HG02798 (cell line): ENCODE data around the gene GINS2.

Experiments used
- ATAC-seq: cut with Tn5 transposase; IDR thresholded peaks from one replicate; pipeline ENCODE4 v1.9.1; 2021; ENCODE audit warnings: mild to moderate bottlenecking; ENCODE audit not compliant: unreplicated experiment, poor library complexity

Gene GINS2

DNA sequence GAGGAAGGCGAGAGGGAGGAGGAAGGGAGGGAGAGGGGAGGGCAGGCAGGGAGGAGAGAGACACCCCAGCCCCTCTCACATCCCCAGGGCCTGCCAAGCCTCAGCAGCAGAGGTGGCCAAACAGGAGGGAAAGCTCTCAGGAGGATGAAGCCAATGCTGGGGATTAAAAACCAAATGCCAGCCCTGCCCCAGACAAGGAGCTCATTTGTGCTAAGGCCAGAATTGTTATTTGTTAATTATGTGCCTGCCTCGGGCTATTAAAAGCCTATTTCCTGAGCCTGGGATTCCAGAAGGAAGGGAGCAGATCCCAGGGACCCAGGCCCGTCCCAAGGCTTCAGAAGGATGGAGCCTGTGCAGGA lies 27.9 kb upstream of the GINS2 start:
- ATAC-seq, result no peak

DNA sequence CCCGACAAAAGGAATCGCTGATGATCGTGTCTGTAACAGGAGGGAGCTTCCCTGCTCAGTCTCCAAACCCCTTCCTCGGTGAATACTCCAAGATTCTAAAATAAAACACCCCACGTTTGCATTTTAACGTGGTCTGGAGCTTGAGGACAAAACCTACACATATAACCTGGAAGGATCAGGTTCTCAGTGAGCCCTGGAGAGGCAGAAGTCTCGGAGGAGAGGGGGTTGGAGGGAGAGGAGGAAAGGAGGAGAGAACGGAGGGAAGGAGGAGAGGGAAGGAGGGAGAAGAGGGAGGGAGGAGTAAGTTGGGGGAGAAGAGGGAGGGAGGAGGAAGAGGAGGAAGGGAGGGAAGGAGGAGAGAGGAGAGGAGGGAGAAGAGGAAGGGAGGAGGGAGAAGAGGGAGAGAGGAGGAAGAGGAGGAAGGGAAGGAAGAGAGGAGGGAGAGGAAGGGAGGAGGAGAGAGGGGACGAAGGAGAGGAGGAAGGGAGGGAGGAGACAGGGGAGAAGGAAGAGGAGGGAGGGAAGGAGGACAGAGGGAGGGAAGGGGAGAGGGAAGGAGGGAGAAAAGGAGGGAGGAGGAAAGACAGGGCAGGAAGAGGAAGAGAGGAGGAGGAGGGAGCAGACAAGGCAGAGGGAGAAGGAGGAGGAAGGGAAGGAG lies 27.4 kb upstream of the GINS2 start:
- no peak for ATAC-seq

DNA sequence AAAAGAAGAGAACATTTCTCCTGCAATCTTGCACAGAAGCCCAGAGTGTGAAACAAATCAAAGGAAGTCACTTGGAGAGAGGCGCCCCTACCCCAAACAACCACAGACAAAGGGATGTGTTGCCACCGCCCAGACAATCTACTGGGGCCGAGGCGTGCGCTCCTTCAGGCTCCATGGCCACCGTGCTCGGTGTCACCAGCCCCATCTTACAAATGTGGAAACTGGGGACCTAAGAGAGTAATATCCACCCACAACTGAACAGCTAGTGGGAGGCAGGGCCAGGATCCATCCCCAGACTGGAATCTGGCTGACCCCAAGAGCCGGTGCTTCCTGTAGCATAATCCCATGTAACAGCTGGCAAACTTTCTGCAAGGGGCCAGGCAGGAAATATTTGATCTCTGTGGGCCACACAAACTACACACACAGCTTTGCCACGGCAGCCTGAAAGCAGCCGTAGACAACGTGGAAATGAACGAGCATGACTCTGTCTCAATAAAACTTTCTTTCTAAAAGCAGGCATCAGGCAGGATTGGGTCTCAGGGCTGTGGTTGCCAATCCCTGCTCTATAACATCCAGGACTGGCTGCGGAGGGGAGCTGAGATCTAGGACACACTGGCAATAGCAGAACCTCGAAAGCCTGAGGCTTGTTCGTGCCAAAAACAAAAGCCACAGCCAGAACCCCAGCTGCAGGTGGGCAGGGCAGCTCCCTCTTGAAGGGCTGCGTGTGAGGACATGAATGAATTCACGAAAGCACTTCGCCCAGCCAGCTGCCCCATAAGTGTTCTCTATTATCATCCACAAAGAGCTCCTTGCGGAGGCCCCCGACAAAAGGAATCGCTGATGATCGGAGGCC lies 26.6 kb upstream of the GINS2 start:
- no peak for ATAC-seq

DNA sequence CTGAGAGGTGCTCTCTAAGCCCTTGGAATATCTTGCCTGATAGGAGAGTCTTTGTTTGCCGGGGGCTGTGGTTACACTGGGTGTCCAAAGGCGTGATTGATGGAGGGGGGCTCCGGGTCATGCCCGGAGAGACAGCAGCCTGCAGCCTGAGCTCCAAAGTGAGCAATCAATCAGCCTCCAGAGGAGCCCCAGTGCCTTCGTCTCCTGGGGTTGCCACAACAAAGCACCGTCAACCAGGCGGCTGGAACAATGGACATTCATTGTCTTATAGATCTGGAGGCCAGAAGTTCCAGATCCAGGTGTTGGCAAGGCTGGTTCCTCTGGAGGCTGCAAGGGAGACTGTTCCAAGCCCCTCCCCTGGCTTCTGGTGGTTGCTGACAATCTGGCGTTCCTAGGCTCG lies 24.0 kb upstream of the GINS2 start:
- ATAC-seq, result no peak

DNA sequence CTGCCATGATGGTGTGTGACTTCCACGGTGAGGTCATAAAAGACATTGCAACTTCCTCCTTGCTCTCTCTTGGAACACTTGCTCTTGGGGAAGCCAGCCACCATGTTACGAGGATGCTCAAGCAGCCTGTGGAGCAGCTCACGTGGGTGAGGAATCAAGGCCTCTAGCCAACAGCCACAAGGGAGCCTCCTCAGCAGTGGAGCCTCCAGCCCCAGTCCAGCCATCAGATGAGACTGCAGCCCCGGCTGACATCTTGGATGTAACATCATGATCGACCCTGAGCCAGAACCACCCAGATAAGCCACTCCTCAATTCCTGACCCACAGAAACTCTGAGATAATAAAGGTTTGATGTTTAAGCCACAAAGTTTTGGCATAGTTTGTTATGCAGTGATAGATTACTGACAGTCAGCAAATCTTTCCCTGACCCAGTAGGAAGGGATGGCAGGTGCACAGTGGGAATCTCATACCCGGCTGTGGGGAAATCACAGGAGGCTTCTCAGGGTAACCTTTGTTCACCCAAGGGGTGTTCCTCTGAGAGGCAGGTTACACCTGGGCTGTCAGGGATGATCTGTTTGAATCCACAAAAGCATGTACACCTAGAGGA lies 23.3 kb upstream of the GINS2 start:
- no peak for ATAC-seq

DNA sequence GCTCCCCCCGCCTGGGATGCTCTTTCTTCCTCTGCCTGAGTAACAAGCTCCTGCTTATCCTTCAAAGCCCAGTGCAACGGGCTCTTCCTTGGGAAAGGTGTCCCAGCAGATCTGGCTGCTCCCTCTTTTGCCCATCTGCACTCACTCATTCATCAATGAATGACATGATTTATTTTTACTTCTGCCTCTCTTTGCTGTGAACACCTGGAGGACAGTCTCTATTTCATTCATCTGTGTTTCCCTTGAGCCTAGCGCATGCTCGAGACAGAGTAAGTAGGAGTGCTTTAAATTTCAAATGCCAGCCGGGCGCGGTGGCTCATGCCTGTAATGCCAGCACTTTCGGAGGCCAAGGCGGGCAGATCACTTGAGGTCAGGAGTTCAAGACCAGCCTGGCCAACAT lies 22.0 kb upstream of the GINS2 start:
- no peak for ATAC-seq

DNA sequence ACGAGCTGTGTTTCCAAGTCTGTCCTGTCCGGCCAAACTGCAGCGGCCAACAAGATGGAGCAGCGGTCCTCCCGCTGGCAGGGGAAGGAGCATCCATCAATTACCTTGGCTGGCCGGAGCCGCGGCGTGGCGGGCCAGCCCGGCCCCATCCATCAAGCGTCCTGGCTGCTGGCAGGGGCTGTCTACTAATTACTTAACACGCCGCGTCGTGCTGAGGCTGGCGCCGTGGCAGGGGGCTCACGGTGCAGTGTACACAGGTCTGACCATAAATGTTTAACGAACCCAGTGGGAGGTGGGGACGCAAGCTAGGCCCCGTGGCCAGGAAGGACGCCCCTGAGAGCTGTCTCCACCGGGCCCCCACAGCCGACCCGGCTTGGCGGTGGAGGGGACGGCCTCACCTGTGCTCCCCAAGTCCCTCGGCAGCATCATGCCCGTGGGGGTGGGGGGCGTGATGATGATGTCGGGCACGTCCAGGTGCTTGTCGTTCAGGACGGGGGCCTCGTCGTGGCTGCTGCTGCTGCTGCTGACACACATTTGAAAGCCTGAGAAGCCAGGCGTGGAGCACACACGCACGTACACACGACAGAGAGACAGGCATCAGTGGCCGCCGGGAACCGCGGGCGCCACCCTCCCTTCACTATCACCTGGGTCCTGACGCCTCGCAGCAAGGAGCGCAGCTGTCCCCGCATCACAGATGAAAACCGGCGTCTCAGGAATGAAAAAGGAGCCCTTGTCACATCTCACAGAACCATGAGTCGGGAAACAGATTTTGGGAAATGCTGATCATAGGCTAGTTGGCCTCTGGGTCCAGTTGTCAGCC lies 21.2 kb upstream of the GINS2 start:
- no peak for ATAC-seq

DNA sequence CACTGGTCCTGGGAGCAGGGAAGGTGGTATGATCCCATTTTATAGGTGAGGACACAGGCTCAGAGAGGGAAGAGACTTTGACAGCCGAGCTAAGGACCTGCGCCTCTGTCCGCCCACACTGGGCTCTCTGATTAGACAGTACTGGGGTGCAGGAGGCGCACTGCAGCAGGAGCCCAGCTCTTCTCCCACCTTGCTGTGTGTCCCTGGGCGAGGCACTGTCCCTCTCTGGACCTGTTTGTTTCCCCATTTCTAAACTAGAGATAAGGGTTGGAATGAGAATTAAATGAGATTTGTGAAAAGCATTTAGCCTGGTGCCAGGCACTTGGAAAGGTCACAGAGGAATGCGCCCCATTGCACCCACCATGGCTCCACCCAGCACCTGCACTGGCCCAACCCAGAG lies 19.6 kb upstream of the GINS2 start:
- no peak for ATAC-seq

DNA sequence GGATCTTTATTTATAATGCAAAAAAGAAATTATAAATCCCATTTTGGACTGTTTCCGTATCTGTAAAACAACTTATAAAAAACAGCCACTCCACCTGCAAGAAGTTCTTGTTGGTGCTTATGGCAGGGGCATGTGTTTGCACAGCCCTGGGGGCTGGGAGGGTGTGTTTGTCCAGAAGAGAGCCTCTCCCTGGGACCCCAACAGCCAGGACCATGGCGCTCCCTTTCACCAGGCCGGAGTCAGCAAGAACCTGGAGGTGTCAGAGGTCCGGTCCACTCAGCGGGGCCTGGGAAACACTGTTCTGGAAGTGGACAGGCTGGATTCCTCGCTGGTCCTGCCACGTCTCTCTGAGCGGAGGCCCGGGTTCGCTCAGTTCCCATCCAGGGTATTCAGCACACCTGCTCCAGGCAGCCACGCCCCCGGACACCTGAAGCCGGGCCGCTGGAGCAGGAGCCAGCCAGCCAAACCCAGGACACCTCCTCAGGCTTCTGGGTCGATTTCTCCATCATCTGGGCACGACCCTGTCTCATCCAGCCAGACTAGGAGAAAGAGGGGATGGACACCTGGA lies 18.9 kb upstream of the GINS2 start:
- ATAC-seq, result no peak

DNA sequence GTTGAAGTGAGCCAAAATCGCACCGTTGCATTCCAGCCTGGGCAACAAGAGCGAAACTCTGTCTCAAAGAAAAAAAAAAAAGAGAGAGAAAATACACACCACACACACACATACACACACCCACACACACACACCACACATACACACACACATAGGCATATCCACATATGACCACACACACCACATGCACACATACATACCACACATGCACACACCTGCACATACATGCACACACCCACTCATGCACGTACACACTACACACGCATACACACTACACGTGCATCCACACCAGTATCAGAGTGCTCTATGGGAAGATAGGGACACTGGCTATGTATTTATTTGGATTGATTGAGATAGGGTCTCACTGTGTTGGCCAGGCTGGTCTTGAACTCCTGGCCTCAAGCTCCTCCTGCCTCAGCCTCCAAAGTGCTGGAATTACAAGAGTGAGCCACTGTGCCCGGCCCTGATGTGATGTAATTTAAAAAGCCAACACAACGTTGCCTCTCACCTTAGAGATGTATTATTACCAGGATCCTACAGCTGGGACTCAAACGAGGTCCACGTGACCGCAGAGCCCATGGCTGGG lies 17.8 kb upstream of the GINS2 start:
- no peak for ATAC-seq

DNA sequence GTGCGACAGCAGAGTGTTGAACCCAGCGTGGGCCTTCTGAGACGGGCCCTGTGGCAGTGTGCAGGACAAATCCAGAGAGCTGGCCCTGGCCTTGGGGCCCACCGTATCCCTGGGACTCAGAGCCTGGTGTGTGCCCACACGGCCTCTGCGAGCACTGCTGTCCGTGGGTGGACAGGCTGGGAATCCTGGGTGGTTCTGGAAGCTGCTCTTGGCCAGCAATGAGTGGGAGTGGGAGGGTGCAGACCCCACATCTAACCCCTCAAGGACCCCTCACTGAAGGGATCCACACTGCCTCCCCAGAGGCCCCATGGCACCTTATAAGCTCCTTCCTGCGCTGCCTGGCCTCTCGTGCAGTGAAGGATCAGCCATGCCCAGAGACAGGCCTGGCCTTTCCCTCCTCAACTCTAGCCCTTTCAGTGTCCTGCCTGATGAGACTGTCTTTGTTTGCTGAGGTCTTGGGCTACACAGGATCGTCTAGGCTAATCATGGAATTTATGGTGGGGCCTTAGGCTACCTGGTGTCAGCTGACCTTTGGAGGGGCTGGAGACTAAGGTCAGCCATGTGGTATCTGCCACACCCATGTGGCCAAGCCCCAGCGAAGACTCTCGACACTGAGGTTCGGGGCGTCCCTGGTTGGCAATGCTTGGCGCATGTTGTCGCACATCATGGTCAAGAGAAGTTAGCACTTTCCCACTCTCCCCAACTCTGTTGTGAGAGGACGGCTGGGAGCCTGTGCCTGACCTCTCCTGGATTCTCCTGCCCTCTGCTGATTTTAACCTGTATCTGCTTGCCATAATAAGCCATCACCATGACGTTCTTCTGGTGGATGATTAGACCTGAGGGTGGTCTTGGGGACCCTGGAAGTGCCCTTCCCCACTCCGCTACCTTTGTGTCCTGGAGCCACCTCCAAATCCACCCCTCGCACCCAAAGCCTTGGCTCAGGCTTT lies 16.4 kb upstream of the GINS2 start:
- no peak for ATAC-seq

DNA sequence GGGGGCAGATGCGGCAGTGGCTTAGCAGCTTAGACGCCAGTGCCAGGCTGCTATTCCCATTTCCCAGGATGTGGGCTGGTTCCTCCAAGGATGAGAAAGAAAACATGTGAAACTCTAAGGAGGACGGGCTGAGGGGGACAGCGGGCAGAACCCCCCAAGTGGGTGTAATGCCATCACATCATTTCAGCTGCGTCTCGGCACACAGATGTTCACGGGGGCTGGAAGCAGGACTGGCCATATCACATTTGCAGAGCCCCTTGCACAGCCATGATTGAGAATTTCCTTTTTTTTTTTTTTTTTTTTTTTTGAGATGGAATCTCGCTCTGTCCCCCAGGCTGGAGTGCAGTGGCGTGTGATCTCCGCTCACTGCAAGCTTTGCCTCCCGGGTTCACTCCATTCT lies 15.3 kb upstream of the GINS2 start:
- ATAC-seq, result no peak

DNA sequence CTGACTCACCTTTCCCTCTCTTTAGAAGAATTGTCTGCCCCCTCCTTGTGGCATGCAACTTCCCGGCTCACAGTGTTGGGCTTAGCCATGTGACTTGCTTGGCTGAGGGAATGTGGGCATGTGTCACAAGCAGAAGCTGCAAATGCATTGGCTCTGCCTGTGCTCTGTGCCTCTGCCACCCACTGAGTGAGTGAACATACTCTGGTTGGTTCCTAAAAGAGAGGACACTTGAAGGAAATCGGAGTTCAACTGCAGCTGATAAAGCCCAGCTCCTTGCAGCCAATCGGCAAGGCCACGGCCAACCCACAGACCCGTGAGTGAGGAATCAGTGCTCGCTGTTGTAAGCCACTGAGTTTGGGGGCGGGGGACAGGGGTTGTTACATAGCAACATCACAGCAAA lies 10.9 kb upstream of the GINS2 start:
- no peak for ATAC-seq

DNA sequence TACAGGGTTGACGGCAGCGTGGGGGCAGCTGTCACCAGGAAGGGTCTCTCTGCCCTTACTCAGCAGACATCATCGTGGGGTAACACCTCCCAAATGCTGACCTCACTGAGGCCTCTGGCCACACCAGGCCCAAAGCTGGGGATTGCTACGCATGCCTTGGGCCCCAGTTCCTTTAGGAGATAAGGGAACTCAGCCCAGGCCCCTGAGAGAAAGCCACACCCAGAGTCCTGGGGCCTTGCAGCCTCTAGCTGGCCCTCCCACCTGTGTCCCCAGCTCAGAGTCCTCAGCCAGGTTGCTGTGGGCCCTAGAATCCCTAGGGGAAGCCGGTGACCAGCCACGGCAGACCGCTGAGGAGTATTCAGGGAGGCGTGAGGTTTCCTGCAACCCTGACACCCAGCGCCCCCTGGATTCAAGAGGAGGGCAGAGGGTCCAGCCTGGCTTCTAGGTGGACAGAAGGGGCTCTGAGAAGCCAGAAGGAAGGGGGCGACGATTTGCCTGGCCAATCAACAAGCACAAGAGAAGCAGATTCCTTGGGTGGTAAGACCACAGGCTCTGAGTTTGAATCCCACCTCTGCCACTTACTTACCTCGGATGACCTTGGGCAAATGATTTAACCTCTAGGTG lies 10.3 kb upstream of the GINS2 start:
- ATAC-seq, result no peak

DNA sequence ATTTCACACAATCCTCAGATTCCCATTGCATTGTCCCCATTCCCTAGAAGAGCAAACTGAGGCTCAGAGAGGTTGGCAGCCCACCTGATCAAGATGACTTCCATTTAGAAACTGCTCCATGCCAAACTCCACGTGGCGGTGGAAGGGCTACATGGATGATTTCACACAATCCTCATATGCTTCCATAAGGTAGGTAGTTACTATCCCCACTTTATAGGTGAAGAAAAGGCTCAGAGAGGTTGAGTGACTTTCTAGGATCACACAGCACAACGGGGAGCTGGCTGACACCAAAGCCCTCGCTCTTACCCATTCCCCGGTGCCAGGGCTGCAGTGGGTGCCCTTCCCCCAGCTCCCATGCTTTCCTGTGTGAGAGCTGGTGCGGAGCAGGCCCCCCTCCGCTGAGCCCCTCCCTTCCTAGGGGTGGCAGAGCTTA lies 9.7 kb upstream of the GINS2 start:
- no peak for ATAC-seq

DNA sequence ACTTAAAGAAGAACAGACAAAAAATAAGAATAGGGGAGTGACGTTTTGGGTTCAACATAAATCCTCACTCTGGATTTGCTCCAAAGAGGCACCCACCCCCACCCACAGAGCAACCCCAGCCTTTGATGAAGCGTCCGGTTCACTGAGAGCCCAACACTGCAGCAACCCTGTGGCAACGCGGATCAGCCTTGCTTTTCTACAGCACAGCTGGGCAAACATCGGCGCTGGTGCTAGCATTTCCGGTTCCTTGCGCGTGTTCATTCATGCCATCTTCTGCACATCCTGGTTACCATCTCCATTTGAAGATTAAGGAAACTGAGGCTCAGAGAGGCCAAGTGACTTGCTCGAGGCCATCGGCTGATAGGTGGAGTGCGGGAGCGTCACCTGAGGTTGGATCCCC lies 8.7 kb upstream of the GINS2 start:
- no peak for ATAC-seq

DNA sequence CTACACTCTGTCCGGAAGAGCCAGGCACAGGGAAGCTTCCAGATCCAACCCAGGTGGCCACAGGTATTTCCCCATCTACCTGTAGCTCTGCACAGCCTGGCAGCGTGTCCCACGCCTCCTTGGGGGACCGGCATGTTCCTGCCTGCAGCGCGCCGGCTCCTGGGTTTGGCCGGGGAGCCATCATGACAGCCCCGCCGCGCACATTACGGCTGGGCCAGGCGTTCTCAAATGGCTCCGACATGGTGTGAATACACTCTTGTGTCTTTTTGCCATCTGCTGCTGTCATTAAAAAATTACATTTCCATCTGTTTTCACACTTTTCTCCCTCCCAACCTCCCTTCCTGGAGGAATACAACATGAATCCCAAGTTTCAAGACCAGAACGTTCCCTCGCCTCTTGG lies 8.0 kb upstream of the GINS2 start:
- ATAC-seq, result no peak
